Measurements from ENCODE around the gene SNAPC4. TPM values are rescaled to one million over a fixed set of nuclear protein-coding genes. Genes with fewer than 3 reads are reported as not detected.

SNAPC4 gene
- total RNA-seq, 2 donors from 2014 or later: 6.7 to 8.1 TPM

GRCh38 chr9:136366826-136367225 is 33.1 kb downstream of the SNAPC4 start:
- ATAC-seq: no peak
- intact Hi-C loops (cut with DNase I, micrococcal nuclease): no loop called here
- no peak for DNase-seq

GRCh38 chr9:136365775-136366222 is 34.2 kb downstream of the SNAPC4 start:
- ATAC-seq (no peak), DNase-seq (no peak)
- intact Hi-C loops (cut with DNase I, micrococcal nuclease): no loop called here

- DNase-seq (peak in 1 of 2 donors; percentile 39), ATAC-seq (no peak)
- intact Hi-C loops (cut with DNase I, micrococcal nuclease): no loop called here
Measured at GRCh38 chr9:136364942-136365774, 34.8 kb downstream of the SNAPC4 start.

GRCh38 chr9:136363949-136364748 is 35.8 kb downstream of the SNAPC4 start:
- intact Hi-C loops (cut with DNase I, micrococcal nuclease): no loop called here
- DNase-seq (no peak), ATAC-seq (no peak)

GRCh38 chr9:136363106-136363948 is 36.6 kb downstream of the SNAPC4 start, which contains the start of gene DNLZ:
DNLZ (minus strand) TSS chr9:136363744; CDS start chr9:136363714, 30 bp downstream.
- intact Hi-C loops (cut with DNase I, micrococcal nuclease): no loop called here
- DNase-seq: peak; percentile 97 to 99
- ATAC-seq: peak; percentile 94

- peak in 1 of 2 donors; percentile 47 for DNase-seq
- no peak for ATAC-seq
- intact Hi-C loops (cut with DNase I, micrococcal nuclease): no loop called here
Measured at GRCh38 chr9:136362450-136362784, 37.6 kb downstream of the SNAPC4 start.

GRCh38 chr9:136361754-136362449 is 38.1 kb downstream of the SNAPC4 start:
- ATAC-seq (no peak), DNase-seq (no peak)
- intact Hi-C loops (cut with DNase I, micrococcal nuclease): no loop called here

GRCh38 chr9:136361047-136361753 is 38.8 kb downstream of the SNAPC4 start:
- ATAC-seq (no peak), DNase-seq (no peak)
- intact Hi-C loops (cut with DNase I, micrococcal nuclease): no loop called here

- DNase-seq: no peak
- no peak for ATAC-seq
- intact Hi-C loops (cut with DNase I, micrococcal nuclease): no loop called here
Measured at GRCh38 chr9:136359774-136360718, 39.9 kb downstream of the SNAPC4 start.

- intact Hi-C loops (cut with DNase I, micrococcal nuclease): no loop called here
- ATAC-seq (no peak), DNase-seq (no peak)
Measured at GRCh38 chr9:136358888-136359287, 41.1 kb downstream of the SNAPC4 start.

GRCh38 chr9:136358016-136358415 is 42.0 kb downstream of the SNAPC4 start:
- intact Hi-C loops (cut with DNase I, micrococcal nuclease): no loop called here
- no peak for ATAC-seq
- no peak for DNase-seq

- DNase-seq (no peak), ATAC-seq (no peak)
- intact Hi-C loops (cut with DNase I, micrococcal nuclease): no loop called here
Measured at GRCh38 chr9:136357202-136357725, 42.7 kb downstream of the SNAPC4 start.

- intact Hi-C loops (cut with DNase I, micrococcal nuclease): no loop called here
- ATAC-seq: no peak
- DNase-seq: no peak
Measured at GRCh38 chr9:136355616-136356557, 44.1 kb downstream of the SNAPC4 start.

- intact Hi-C loops (cut with DNase I, micrococcal nuclease): no loop called here
- ATAC-seq (peak; percentile 45), DNase-seq (no peak)
Measured at GRCh38 chr9:136354592-136355085, 45.3 kb downstream of the SNAPC4 start.

GRCh38 chr9:136353757-136354488 is 46.0 kb downstream of the SNAPC4 start:
- intact Hi-C loops (cut with DNase I, micrococcal nuclease): no loop called here

More at GRCh38 chr9:136353757-136354488, 46.0 kb downstream of the SNAPC4 start:
- DNase-seq (no peak), ATAC-seq (no peak)

Data from left colon (tissue), 2 donors.